Measurements from ENCODE around the gene SAMD4A. TPM values are rescaled to one million over a fixed set of nuclear protein-coding genes. Genes with fewer than 3 reads are reported as not detected.

Gene SAMD4A
- polyA plus RNA-seq, 2 of the 4 experiments (the other 2 are of a cell fraction) = 3.9 to 5.4 TPM

DNA sequence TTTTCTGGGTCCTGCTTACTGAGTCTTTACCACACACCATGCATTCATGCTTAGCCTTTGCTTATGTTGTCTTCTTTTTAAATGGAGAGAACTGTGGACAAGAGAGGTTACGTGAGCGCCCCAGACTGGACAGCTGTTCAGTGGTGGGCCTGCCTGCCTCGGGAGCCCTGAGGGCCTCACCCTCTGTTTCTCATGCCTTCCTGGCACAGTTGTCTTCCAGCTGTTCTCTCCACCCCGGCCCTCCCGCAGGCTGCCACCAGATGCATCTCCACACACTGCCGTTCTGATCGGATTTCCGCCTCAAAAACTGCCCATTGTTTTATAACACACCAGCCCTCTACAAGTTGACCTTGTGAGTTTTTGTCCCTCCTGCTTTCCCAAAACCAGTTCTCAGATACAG, 100.8 kb downstream of the SAMD4A start:
- DNase-seq (ENCODE audit: low read depth in 1 of 2, low spot score in 1 of 2) = no peak
- no peak for ATAC-seq
- Histone ChIP-seq H3K4me1 (peaks cover 21% of the 10 kb centered on the region), H3K4me3 (no peak overlapping the region), H3K9me3 (no peaks in the 10 kb centered on the region), H3K27ac (no peak overlapping the region), H3K4me2 (no peak overlapping the region)
- TF ChIP-seq EHF (CRISPR knock-in tag; IDR thresholded peaks at IDR 0.05) (no peak), NPAS2 (CRISPR knock-in tag; IDR thresholded peaks at IDR 0.05; ENCODE audit: borderline replicate concordance) (no peak)
- FAIRE-seq = no peak
- 91% methylated on average over 8 of the region's 8 CpGs for WGBS (ENCODE audit: missing lambda C conversion rate)
- ChIA-PET POLR2A (no interaction called here), CTCF (interaction anchor here (0.9 to 1.3 kb wide), 3 partner anchors 11 to 55 kb away, joined by 4 to 5 read pairs (median 4); no protein-coding TSS in a partner anchor)

DNA sequence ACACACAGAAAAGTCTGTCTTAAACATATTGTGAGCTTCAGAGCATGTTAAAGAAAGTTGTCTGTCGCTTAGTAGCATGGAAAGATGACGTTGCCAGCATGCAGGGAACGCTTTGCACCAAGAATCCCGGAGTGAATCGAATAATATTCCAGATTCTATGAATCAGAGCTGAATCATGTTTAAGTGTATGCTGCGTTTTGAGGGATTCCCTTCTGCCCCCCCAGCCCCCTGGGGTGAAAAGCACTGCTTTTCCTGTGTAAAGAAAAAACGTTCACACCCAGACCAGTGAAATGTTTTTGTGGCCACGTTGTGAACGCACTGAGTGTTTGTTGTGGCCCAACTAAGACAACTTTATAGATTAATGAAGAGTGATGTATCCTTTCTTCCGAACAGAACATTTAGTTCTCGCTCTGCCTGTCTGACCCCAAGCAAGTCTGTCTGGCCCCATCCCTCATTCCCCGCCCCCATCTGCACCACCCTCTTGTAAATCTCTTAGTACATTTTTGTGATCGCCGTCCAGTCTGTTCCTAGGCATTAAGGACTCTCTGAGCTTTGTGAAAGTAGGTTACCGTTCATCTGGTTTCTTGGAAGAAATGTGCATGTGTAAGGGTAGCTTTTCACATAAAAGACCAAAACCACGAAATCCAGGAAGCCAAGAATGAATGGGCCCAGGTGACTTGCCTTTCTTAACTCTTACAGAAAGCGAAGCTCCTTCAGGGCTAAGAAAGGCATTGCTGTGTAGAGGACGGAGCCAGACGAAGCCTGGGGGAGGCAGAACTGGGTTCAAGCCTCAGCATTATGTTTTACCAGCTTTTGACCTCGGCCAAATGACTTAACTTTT, 103.0 kb downstream of the SAMD4A start:
- TF ChIP-seq FOSL2 (IDR thresholded peaks at IDR 0.05) = peak; percentile 28; the same call in 1 of the 2 replicates
- TF ChIP-seq FOSL2 (CRISPR knock-in tag; IDR thresholded peaks at IDR 0.05) = no peak
- no peak for TF ChIP-seq MAZ (IDR thresholded peaks at IDR 0.05; ENCODE audit: borderline replicate concordance, low read depth, low read length)
- Histone ChIP-seq H3K4me2 (peak overlapping the region; percentile 46), H3K27ac (peak overlapping the region; percentile 45 to 52; a peak in 3 of 6 replicates), H3K4me1 (peaks cover 30% of the 10 kb centered on the region), H3K9me3 (no peaks in the 10 kb centered on the region), H3K4me3 (no peak overlapping the region)
- peak in 1 of 2 experiments; percentile 51; a peak in 3 of 6 replicates for ATAC-seq
- FAIRE-seq = no peak
- no peak for DNase-seq (ENCODE audit: low read depth in 1 of 2, low spot score in 1 of 2)
- CTCF ChIA-PET = interaction anchor here (0.7 to 2.4 kb wide), 13 partner anchors 9 to 166 kb away, joined by 3 to 14 read pairs (median 3); partner anchors contain the start of gene SAMD4A
- 56% methylated on average over 20 of the region's 20 CpGs for WGBS (ENCODE audit: missing lambda C conversion rate)
- POLR2A ChIA-PET = no interaction called here

GRCh38 chr14:54671537-54671936, 104.6 kb downstream of the SAMD4A start:
- peak overlapping the region in 1 of 2 experiments; percentile 12; a peak in 1 of 6 replicates for H3K27ac ChIP-seq
- H3K9me3 ChIP-seq = no peaks in the 10 kb centered on the region
- WGBS (ENCODE audit: missing lambda C conversion rate) = 93% methylated on average over 4 of the region's 4 CpGs
- no peak overlapping the region for H3K4me2 ChIP-seq
- ChIA-PET CTCF (interaction anchor here (0.7 to 1.2 kb wide), 4 partner anchors 11 to 135 kb away, joined by 3 to 4 read pairs (median 4); no protein-coding TSS in a partner anchor), POLR2A (no interaction called here)
- no peak for FAIRE-seq
- H3K4me1 ChIP-seq = peaks cover 32% of the 10 kb centered on the region
- ATAC-seq = no peak
- TF ChIP-seq NPAS2 (CRISPR knock-in tag; IDR thresholded peaks at IDR 0.05; ENCODE audit: borderline replicate concordance) (no peak), BHLHE40 (IDR thresholded peaks at IDR 0.05; ENCODE audit: low read depth, low read length) (no peak), FOSB (CRISPR knock-in tag; IDR thresholded peaks at IDR 0.05) (no peak), HOXB13 (CRISPR knock-in tag; IDR thresholded peaks at IDR 0.05; ENCODE audit: low read depth) (no peak), CBX8 (IDR thresholded peaks at IDR 0.05) (no peak), NFE2L2 (conservative IDR thresholded peaks at IDR 0.05; ENCODE audit: low read length) (no peak), HEYL (CRISPR knock-in tag; IDR thresholded peaks at IDR 0.05) (no peak), CHD2 (IDR thresholded peaks at IDR 0.05; ENCODE audit: low read length, partially characterized antibody) (no peak), KDM1A (IDR thresholded peaks at IDR 0.05; ENCODE audit: low read depth) (no peak), ZNF302 (CRISPR knock-in tag; IDR thresholded peaks at IDR 0.05) (no peak), ZC3H11A (IDR thresholded peaks at IDR 0.05) (no peak), SMC3 (IDR thresholded peaks at IDR 0.05) (no peak), FOSL2 (IDR thresholded peaks at IDR 0.05) (no peak), FOSL2 (CRISPR knock-in tag; IDR thresholded peaks at IDR 0.05) (no peak), JUNB (IDR thresholded peaks at IDR 0.05) (no peak)
- TF ChIP-seq, protein P1, sequence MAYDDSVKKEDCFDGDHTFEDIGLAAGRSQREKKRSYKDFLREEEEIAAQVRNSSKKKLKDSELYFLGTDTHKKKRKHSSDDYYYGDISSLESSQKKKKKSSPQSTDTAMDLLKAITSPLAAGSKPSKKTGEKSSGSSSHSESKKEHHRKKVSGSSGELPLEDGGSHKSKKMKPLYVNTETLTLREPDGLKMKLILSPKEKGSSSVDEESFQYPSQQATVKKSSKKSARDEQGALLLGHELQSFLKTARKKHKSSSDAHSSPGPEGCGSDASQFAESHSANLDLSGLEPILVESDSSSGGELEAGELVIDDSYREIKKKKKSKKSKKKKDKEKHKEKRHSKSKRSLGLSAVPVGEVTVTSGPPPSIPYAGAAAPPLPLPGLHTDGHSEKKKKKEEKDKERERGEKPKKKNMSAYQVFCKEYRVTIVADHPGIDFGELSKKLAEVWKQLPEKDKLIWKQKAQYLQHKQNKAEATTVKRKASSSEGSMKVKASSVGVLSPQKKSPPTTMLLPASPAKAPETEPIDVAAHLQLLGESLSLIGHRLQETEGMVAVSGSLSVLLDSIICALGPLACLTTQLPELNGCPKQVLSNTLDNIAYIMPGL (CRISPR knock-in tag; IDR thresholded peaks at IDR 0.05; ENCODE audit: borderline replicate concordance) = no peak
- DNase-seq (ENCODE audit: low read depth in 1 of 2, low spot score in 1 of 2) = no peak
- no peak overlapping the region for H3K4me3 ChIP-seq

DNA sequence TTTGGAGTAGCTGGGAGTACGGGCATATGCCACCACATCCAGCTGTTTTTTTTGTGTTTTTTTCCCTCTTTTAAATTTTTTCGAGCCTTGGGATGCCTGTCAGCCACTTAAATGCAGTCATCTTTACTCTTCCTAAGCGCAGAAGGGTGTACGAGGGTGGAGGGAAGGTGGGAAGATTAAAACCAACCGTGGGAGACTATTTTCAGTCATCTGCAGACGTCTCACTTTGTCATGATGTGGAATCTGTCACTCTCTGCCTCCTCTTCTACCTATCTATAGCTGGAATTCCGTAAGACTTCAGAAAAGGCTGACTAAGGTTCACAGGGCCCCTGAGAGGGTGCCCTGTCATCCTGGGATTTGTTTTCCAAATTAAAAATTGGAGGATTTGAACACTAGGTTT, 105.3 kb downstream of the SAMD4A start:
- ATAC-seq (no peak), DNase-seq (ENCODE audit: low read depth in 1 of 2, low spot score in 1 of 2) (no peak), FAIRE-seq (no peak)
- H3K4me1 ChIP-seq = peaks cover 38% of the 10 kb centered on the region
- no peak overlapping the region for H3K4me3 ChIP-seq
- H3K9me3 ChIP-seq = no peaks in the 10 kb centered on the region
- CTCF ChIA-PET = interaction anchor here (1.0 to 1.1 kb wide), 2 partner anchors 19 to 104 kb away, joined by 4 read pairs; no protein-coding TSS in a partner anchor
- no peak for TF ChIP-seq MAFK (IDR thresholded peaks at IDR 0.05; ENCODE audit: partially characterized antibody)
- no peak for TF ChIP-seq HDAC2 (IDR thresholded peaks at IDR 0.05)
- no peak for TF ChIP-seq BHLHE40 (IDR thresholded peaks at IDR 0.05; ENCODE audit: low read depth, low read length)
- TF ChIP-seq SREBF2 (IDR thresholded peaks at IDR 0.05) = no peak
- TF ChIP-seq RAD21 (conservative IDR thresholded peaks at IDR 0.05 in 1 of 2, IDR thresholded peaks at IDR 0.05 in 1 of 2) = no peak
- WGBS (ENCODE audit: missing lambda C conversion rate) = 86% methylated on average over 7 of the region's 7 CpGs
- H3K4me2 ChIP-seq = no peak overlapping the region
- no peak overlapping the region; a peak in 1 of 6 replicates for H3K27ac ChIP-seq
- POLR2A ChIA-PET = no interaction called here

Data from A549 (cell line).